ENCODE measurements around the gene HSPA12A.

The HSPA12A gene

DNA sequence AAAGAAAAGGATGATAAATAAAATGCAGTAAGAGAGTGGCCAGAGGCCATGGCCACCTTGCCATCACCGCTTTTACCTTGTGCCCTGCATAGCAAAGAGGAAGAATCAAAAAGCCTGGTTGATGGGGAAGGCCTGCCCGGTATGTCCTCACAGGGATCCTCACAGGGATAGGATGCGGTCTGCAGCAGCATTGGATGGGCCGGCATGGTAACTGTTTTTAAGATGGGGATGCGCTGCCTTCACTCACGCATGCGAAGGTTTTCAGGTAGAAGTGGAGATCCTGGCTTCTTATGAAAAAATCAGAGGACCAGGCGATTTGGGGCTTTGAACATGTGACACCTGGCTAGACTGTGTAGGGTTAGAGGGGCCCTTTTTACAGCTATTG is 109.2 kb downstream of the HSPA12A start:
- DNase-seq (ENCODE audit: low read depth in 2 of 2, low spot score in 1 of 2) = no peak

GRCh38 chr10:116632596-116633215 is 109.7 kb downstream of the HSPA12A start:
- no peak for DNase-seq (ENCODE audit: low read depth in 2 of 2, low spot score in 1 of 2)

DNA sequence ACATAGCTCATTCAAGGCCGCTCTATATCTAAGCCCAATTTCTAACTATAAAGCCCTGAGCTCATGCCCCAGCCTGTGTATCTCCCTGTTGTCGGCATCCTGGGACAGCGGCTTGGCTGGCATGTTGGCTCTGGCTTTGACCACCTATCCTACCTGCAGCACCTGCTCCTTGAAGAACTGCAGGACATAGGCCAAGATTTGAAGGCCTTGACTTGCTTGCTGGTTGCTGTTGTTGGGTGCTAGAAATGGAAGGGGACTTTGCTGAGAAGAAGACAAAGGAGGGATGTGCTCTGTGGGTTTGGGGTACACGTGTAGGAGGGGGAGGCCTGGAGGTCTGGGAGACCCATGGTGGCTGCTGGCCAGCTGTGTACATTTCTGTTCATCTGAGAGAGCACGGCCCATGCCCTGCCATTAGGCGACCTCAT is 110.5 kb downstream of the HSPA12A start:
- DNase-seq (ENCODE audit: low read depth in 2 of 2, low spot score in 1 of 2) = no peak

DNA sequence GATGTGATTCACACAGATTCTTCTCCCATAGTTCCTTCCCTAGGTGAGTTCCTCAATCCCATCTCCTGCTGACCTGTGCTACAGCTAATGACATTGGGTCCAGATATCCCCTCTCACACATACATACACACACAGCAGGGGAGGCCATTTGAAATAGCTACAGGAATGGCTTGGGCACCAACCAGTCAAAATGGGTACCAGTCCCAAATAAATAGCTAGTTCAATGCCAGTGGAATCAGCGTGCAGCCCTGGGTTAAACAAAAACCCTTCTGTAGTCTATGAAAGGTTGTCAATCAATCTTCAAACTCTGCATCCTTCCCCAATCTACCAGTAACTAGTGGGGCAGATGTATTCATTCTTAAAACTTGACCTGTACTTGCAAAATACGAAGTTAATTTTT is 112.3 kb downstream of the HSPA12A start:
- DNase-seq (ENCODE audit: low read depth in 2 of 2, low spot score in 1 of 2) = no peak

DNA sequence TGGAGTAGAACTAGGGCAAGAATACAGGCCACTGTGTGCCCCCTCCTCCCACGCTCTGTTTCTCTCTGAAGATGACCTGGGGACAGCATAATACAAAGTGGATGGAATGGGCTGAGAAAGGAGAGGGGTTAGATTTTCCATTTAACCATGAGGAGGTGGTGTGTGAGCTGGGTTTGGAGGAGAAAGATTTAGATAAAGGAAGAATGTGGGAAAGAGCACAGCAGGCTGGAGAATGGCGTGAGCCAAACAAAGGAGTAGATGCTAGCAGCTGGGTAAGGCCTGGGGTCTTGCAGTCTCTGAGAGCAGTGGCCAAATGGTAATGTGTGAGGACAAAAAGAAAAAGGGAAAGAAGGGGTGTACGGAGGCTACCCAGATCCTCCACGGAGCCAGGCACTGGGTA is 113.0 kb downstream of the HSPA12A start:
- DNase-seq (ENCODE audit: low read depth in 2 of 2, low spot score in 1 of 2) = no peak

- no peak for DNase-seq (ENCODE audit: low read depth in 2 of 2, low spot score in 1 of 2)
These were observed 114.9 kb downstream of the HSPA12A start for GRCh38 chr10:116627386-116627933.

GRCh38 chr10:116626815-116627214 is 115.6 kb downstream of the HSPA12A start:
- no peak for DNase-seq (ENCODE audit: low read depth in 2 of 2, low spot score in 1 of 2)

DNA sequence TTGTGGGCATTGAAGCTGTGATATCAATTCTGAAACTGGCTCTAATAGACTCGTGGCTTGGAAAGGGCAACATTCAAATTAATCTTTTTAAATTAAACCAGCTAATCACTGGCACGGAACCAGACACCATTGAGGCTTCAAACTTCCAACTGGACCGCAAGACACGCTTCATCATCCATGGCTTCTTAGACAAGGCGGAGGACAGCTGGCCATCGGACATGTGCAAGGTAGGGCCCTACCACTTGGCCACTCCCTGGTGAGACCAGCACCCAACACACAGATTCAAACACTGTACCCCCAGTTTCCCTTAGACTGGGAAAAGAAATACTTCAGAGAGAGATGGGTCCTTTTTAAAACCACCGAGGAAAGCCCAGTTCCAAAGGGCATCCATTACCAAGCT is 116.5 kb downstream of the HSPA12A start:
- DNase-seq (ENCODE audit: low read depth in 2 of 2, low spot score in 1 of 2) = no peak

- no peak for DNase-seq (ENCODE audit: low read depth in 2 of 2, low spot score in 1 of 2)
These were observed 120.3 kb downstream of the HSPA12A start for GRCh38 chr10:116621934-116622655.

- DNase-seq (ENCODE audit: low read depth in 2 of 2, low spot score in 1 of 2) = no peak
These were observed 120.9 kb downstream of the HSPA12A start for GRCh38 chr10:116621476-116621875.
